Activated gamma-delta T cell treated with anti-CD3 and anti-CD28 coated beads, Interleukin-2, amount 50 U/mL, for 16 hours (primary cell): ENCODE data around the gene HCAR3.

Source experiments
- DNase-seq: peaks from one replicate; pipeline ENCODE4 v3.0.0-alpha.2; 2020; ENCODE audit warnings: low read depth

The HCAR3 gene

GRCh38 chr12:122668268-122668667, 48.3 kb downstream of the HCAR3 start:
- DNase-seq, result no peak

- DNase-seq, result no peak
Observed at GRCh38 chr12:122665759-122666158, 50.9 kb downstream of the HCAR3 start.

GRCh38 chr12:122665349-122665748, 51.3 kb downstream of the HCAR3 start:
- no peak for DNase-seq
